NCI-H69 (cell line): ENCODE results near the gene POU2F3.
A peak's percentile ranks its signal among the peaks of the same experiment; 100 is the strongest.

Experiments
- DNase-seq: peaks from one replicate; lab custom pipeline; 2025; lab: John Stamatoyannopoulos, UW

The POU2F3 gene

GRCh38 chr11:120239713-120240640 is at the start of gene POU2F3:
POU2F3 (plus strand) TSS chr11:120240140; CDS start chr11:120240344, 204 bp downstream.
- DNase-seq: peak; percentile 72

GRCh38 chr11:120191058-120191457 is 48.9 kb upstream of the POU2F3 start:
- DNase-seq: no peak

GRCh38 chr11:120192831-120193625 is 46.9 kb upstream of the POU2F3 start:
- DNase-seq: no peak

- DNase-seq: no peak
Measured at GRCh38 chr11:120194166-120194565, 45.8 kb upstream of the POU2F3 start.

GRCh38 chr11:120195601-120196320 is 44.2 kb upstream of the POU2F3 start:
- peak; percentile 24 for DNase-seq

GRCh38 chr11:120196826-120197225 is 43.1 kb upstream of the POU2F3 start:
- DNase-seq: no peak

GRCh38 chr11:120197251-120197891 is 42.6 kb upstream of the POU2F3 start:
- DNase-seq: peak; percentile 19

GRCh38 chr11:120197977-120198376 is 42.0 kb upstream of the POU2F3 start:
- no peak for DNase-seq

- DNase-seq: no peak
Measured at GRCh38 chr11:120198403-120198786, 41.5 kb upstream of the POU2F3 start.

- no peak for DNase-seq
Measured at GRCh38 chr11:120198787-120199469, 41.0 kb upstream of the POU2F3 start.

GRCh38 chr11:120199613-120200012 is 40.3 kb upstream of the POU2F3 start:
- DNase-seq: peak; percentile 60

- no peak for DNase-seq
Measured at GRCh38 chr11:120200677-120201076, 39.3 kb upstream of the POU2F3 start.

GRCh38 chr11:120201653-120202052 is 38.3 kb upstream of the POU2F3 start:
- no peak for DNase-seq

GRCh38 chr11:120203626-120204025 is 36.3 kb upstream of the POU2F3 start:
- DNase-seq: no peak

GRCh38 chr11:120205596-120206161 is 34.3 kb upstream of the POU2F3 start:
- DNase-seq: no peak

GRCh38 chr11:120207512-120207911 is 32.4 kb upstream of the POU2F3 start:
- no peak for DNase-seq

- DNase-seq: no peak
Measured at GRCh38 chr11:120208001-120208441, 31.9 kb upstream of the POU2F3 start.

- DNase-seq: no peak
Measured at GRCh38 chr11:120208777-120209176, 31.2 kb upstream of the POU2F3 start.

GRCh38 chr11:120209746-120210625 is 30.0 kb upstream of the POU2F3 start:
- DNase-seq: no peak
